ENCODE measurements around the gene PDE10A. TPM values are rescaled to one million over a fixed set of nuclear protein-coding genes. Genes with fewer than 3 reads are reported as not detected.

PDE10A gene
- total RNA-seq, 1 experiment from 2014 or later, result not detected

GRCh38 chr6:165605901-165606739 is 56.9 kb downstream of the PDE10A start:
- Histone ChIP-seq H3K9me3 (ENCODE audit: low read length) (no peaks in the 10 kb centered on the region), H3K36me3 (ENCODE audit: insufficient read depth, low read length) (no peaks in the 10 kb centered on the region), H4K20me1 (ENCODE audit: insufficient read depth, low read depth, low read length) (no peaks in the 10 kb centered on the region), H3K4me3 (ENCODE audit: low read length) (no peak overlapping the region), H3K4me2 (ENCODE audit: low read depth, low read length, poor library complexity, severe bottlenecking) (no peak overlapping the region), H2AFZ (ENCODE audit: low read length) (no peak overlapping the region), H3K27ac (ENCODE audit: low read length) (no peak overlapping the region), H3K79me2 (ENCODE audit: low read length) (no peaks in the 10 kb centered on the region), H3K4me1 (ENCODE audit: low read length) (no peaks in the 10 kb centered on the region), H3K9me2 (replicated peaks; ENCODE audit: insufficient read depth, low read length) (no peaks in the 10 kb centered on the region), H3K27me3 (ENCODE audit: low read length) (no peaks in the 10 kb centered on the region), H3K9ac (ENCODE audit: low read length) (no peak overlapping the region)
- no peak for DNase-seq

GRCh38 chr6:165605182-165605875 is 57.7 kb downstream of the PDE10A start:
- Histone ChIP-seq H3K27me3 (ENCODE audit: low read length) (no peaks in the 10 kb centered on the region), H3K79me2 (ENCODE audit: low read length) (no peaks in the 10 kb centered on the region), H3K9me3 (ENCODE audit: low read length) (no peaks in the 10 kb centered on the region), H3K27ac (ENCODE audit: low read length) (no peak overlapping the region), H3K9me2 (replicated peaks; ENCODE audit: insufficient read depth, low read length) (no peaks in the 10 kb centered on the region), H3K4me1 (ENCODE audit: low read length) (no peaks in the 10 kb centered on the region), H3K4me2 (ENCODE audit: low read depth, low read length, poor library complexity, severe bottlenecking) (no peak overlapping the region), H2AFZ (ENCODE audit: low read length) (no peak overlapping the region), H3K9ac (ENCODE audit: low read length) (no peak overlapping the region), H3K4me3 (ENCODE audit: low read length) (no peak overlapping the region), H4K20me1 (ENCODE audit: insufficient read depth, low read depth, low read length) (no peaks in the 10 kb centered on the region), H3K36me3 (ENCODE audit: insufficient read depth, low read length) (no peaks in the 10 kb centered on the region)
- DNase-seq, result no peak

- H3K4me2 ChIP-seq (ENCODE audit: low read depth, low read length, poor library complexity, severe bottlenecking), result no peak overlapping the region
- no peak for DNase-seq
- H3K9ac ChIP-seq (ENCODE audit: low read length), result no peak overlapping the region
- H3K27me3 ChIP-seq (ENCODE audit: low read length), result no peaks in the 10 kb centered on the region
- no peak overlapping the region for H3K4me3 ChIP-seq (ENCODE audit: low read length)
- H4K20me1 ChIP-seq (ENCODE audit: insufficient read depth, low read depth, low read length), result no peaks in the 10 kb centered on the region
- no peaks in the 10 kb centered on the region for H3K79me2 ChIP-seq (ENCODE audit: low read length)
- H3K9me2 ChIP-seq (replicated peaks; ENCODE audit: insufficient read depth, low read length), result no peaks in the 10 kb centered on the region
- H3K36me3 ChIP-seq (ENCODE audit: insufficient read depth, low read length), result no peaks in the 10 kb centered on the region
- no peaks in the 10 kb centered on the region for H3K9me3 ChIP-seq (ENCODE audit: low read length)
- no peak overlapping the region for H3K27ac ChIP-seq (ENCODE audit: low read length)
- H2AFZ ChIP-seq (ENCODE audit: low read length), result no peak overlapping the region
- H3K4me1 ChIP-seq (ENCODE audit: low read length), result no peaks in the 10 kb centered on the region
These were observed 60.8 kb downstream of the PDE10A start for GRCh38 chr6:165602291-165602690.

GRCh38 chr6:165600606-165601005 is 62.4 kb downstream of the PDE10A start:
- Histone ChIP-seq H3K9ac (ENCODE audit: low read length) (no peak overlapping the region), H4K20me1 (ENCODE audit: insufficient read depth, low read depth, low read length) (no peaks in the 10 kb centered on the region), H3K9me3 (ENCODE audit: low read length) (no peaks in the 10 kb centered on the region), H3K4me3 (ENCODE audit: low read length) (no peak overlapping the region), H3K79me2 (ENCODE audit: low read length) (no peaks in the 10 kb centered on the region), H2AFZ (ENCODE audit: low read length) (no peak overlapping the region), H3K4me1 (ENCODE audit: low read length) (no peaks in the 10 kb centered on the region), H3K9me2 (replicated peaks; ENCODE audit: insufficient read depth, low read length) (no peaks in the 10 kb centered on the region), H3K4me2 (ENCODE audit: low read depth, low read length, poor library complexity, severe bottlenecking) (no peak overlapping the region), H3K27me3 (ENCODE audit: low read length) (no peaks in the 10 kb centered on the region), H3K36me3 (ENCODE audit: insufficient read depth, low read length) (no peaks in the 10 kb centered on the region), H3K27ac (ENCODE audit: low read length) (no peak overlapping the region)
- no peak for DNase-seq

GRCh38 chr6:165599596-165600487 is 63.2 kb downstream of the PDE10A start:
- no peak overlapping the region for H3K27ac ChIP-seq (ENCODE audit: low read length)
- H3K4me1 ChIP-seq (ENCODE audit: low read length), result no peaks in the 10 kb centered on the region
- no peak overlapping the region for H3K9ac ChIP-seq (ENCODE audit: low read length)
- H3K4me3 ChIP-seq (ENCODE audit: low read length), result no peak overlapping the region
- no peak overlapping the region for H3K4me2 ChIP-seq (ENCODE audit: low read depth, low read length, poor library complexity, severe bottlenecking)
- no peaks in the 10 kb centered on the region for H3K9me3 ChIP-seq (ENCODE audit: low read length)
- no peaks in the 10 kb centered on the region for H3K9me2 ChIP-seq (replicated peaks; ENCODE audit: insufficient read depth, low read length)
- no peaks in the 10 kb centered on the region for H3K36me3 ChIP-seq (ENCODE audit: insufficient read depth, low read length)
- no peaks in the 10 kb centered on the region for H3K27me3 ChIP-seq (ENCODE audit: low read length)
- H3K79me2 ChIP-seq (ENCODE audit: low read length), result no peaks in the 10 kb centered on the region
- H4K20me1 ChIP-seq (ENCODE audit: insufficient read depth, low read depth, low read length), result no peaks in the 10 kb centered on the region
- DNase-seq, result no peak
- H2AFZ ChIP-seq (ENCODE audit: low read length), result no peak overlapping the region

GRCh38 chr6:165599121-165599520 is 63.9 kb downstream of the PDE10A start:
- Histone ChIP-seq H3K4me2 (ENCODE audit: low read depth, low read length, poor library complexity, severe bottlenecking) (no peak overlapping the region), H3K27ac (ENCODE audit: low read length) (no peak overlapping the region), H3K27me3 (ENCODE audit: low read length) (no peaks in the 10 kb centered on the region), H3K9ac (ENCODE audit: low read length) (no peak overlapping the region), H3K9me2 (replicated peaks; ENCODE audit: insufficient read depth, low read length) (no peaks in the 10 kb centered on the region), H3K36me3 (ENCODE audit: insufficient read depth, low read length) (no peaks in the 10 kb centered on the region), H3K4me1 (ENCODE audit: low read length) (no peaks in the 10 kb centered on the region), H3K79me2 (ENCODE audit: low read length) (no peaks in the 10 kb centered on the region), H4K20me1 (ENCODE audit: insufficient read depth, low read depth, low read length) (no peaks in the 10 kb centered on the region), H2AFZ (ENCODE audit: low read length) (no peak overlapping the region), H3K4me3 (ENCODE audit: low read length) (no peak overlapping the region), H3K9me3 (ENCODE audit: low read length) (no peaks in the 10 kb centered on the region)
- DNase-seq, result no peak

- H3K27me3 ChIP-seq (ENCODE audit: low read length), result no peaks in the 10 kb centered on the region
- no peak overlapping the region for H3K9ac ChIP-seq (ENCODE audit: low read length)
- no peaks in the 10 kb centered on the region for H4K20me1 ChIP-seq (ENCODE audit: insufficient read depth, low read depth, low read length)
- no peak overlapping the region for H3K4me3 ChIP-seq (ENCODE audit: low read length)
- no peaks in the 10 kb centered on the region for H3K9me3 ChIP-seq (ENCODE audit: low read length)
- H3K4me2 ChIP-seq (ENCODE audit: low read depth, low read length, poor library complexity, severe bottlenecking), result no peak overlapping the region
- H3K9me2 ChIP-seq (replicated peaks; ENCODE audit: insufficient read depth, low read length), result no peaks in the 10 kb centered on the region
- no peak overlapping the region for H3K27ac ChIP-seq (ENCODE audit: low read length)
- H3K79me2 ChIP-seq (ENCODE audit: low read length), result no peaks in the 10 kb centered on the region
- H3K36me3 ChIP-seq (ENCODE audit: insufficient read depth, low read length), result no peaks in the 10 kb centered on the region
- no peaks in the 10 kb centered on the region for H3K4me1 ChIP-seq (ENCODE audit: low read length)
- H2AFZ ChIP-seq (ENCODE audit: low read length), result no peak overlapping the region
- DNase-seq, result no peak
These were observed 65.2 kb downstream of the PDE10A start for GRCh38 chr6:165597821-165598220.
